ENCODE results near the gene CDR2. TPM values are rescaled to one million over a fixed set of nuclear protein-coding genes. Genes with fewer than 3 reads are reported as not detected.
"Not testable (repeated sequence)": the region's sequence is repeated elsewhere in the genome, so short reads cannot be mapped to it uniquely, and the experiment has no call there.

Gene CDR2
- total and polyA plus RNA-seq, 2 donors, result 24.0 to 27.3 TPM

DNA sequence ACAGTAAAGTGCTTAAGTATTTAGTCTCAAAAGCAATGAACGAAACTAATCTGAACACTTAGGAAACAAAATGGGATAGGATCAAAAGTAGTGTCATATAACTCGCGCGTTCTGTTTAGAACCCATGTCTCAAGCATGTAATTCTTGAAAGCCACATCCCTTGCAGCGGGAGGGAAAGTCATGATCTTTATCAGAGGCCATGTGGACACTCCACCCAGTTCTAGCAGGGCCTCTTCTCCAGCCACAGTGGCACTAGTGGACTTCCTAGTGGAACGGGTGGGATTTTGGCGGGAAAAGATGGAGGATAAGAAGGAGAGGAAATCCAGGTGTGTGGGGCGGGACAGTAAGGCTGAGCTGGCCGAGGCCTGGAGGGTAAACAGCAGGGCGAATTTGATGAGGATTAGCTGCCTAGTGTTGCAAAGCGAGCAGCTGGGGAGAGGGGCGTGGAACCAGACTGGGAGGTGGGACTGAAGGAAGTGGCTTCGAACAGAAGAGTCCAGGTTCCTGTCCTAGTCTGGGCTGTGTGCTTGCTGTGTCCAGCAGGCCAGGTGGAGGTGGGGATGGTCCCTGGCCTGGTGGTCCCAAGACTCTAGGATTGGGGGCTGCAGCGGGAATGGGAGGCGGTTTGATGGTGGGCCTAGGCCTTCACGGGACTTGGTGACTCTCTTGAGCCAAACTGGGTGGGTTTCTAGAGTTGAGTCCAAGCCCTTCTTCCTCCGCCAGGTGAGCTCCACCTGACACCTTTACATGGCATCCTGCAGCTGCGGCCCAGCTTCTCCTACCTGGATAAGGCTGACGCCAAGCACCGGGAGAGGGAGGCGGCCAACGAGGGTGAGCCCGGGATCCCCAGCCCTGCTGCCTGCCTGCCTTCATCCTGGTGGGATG, 61.3 kb downstream of the CDR2 start:
- no peak for DNase-seq (ENCODE audit: low read depth in 6 of 9, low spot score in 9 of 9)
- peaks cover 63 to 68% of the 10 kb centered on the region in 2 donors for H3K36me3 ChIP-seq (ENCODE audit: control insufficient read depth in 2 of 2, insufficient read depth in 2 of 2, low read length in 1 of 2)

DNA sequence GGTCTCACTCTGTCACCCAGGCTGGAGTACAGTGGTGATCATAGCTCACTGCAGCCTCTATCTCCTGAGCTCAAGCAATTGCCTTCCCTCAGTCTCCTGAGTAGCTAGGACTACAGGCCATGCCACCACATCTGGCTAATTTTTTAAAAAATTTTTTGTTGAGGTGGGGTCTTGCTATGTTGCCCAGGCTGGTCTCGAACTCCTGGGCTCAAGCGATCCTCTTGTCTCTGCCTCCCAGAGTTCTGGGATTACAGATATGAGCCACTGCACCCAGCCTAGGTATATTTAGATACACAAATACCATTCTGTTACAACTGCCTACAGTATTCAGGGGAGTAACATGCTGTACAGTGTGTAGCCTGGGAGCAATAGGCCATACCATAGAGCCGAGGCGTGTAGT, 62.9 kb downstream of the CDR2 start:
- no peak overlapping the region for H3K27ac ChIP-seq (ENCODE audit: low read depth in 1 of 2, low read length in 1 of 2)
- H3K27me3 ChIP-seq (ENCODE audit: control insufficient read depth in 2 of 2, insufficient read depth in 1 of 2, low read length in 1 of 2), result no peaks in the 10 kb centered on the region
- H3K4me1 ChIP-seq (ENCODE audit: control insufficient read depth in 2 of 2, insufficient read depth in 2 of 2, low read length in 2 of 2), result no peaks in the 10 kb centered on the region
- H3K4me3 ChIP-seq (ENCODE audit: low read length in 2 of 2), result no peak overlapping the region
- no peak for DNase-seq (ENCODE audit: low read depth in 6 of 9, low spot score in 9 of 9)
- 98% methylated on average over 4 of the region's 4 CpGs for WGBS
- H3K36me3 ChIP-seq (ENCODE audit: control insufficient read depth in 2 of 2, insufficient read depth in 2 of 2, low read length in 1 of 2), result peaks cover 62 to 63% of the 10 kb centered on the region in 2 donors
- H3K9me3 ChIP-seq (ENCODE audit: control insufficient read depth in 2 of 2, insufficient read depth in 1 of 2, low read length in 1 of 2), result no peaks in the 10 kb centered on the region

More for the DNA sequence above, 61.3 kb downstream of the CDR2 start:
- H3K27me3 ChIP-seq (ENCODE audit: control insufficient read depth in 2 of 2, insufficient read depth in 1 of 2, low read length in 1 of 2), result no peaks in the 10 kb centered on the region
- no peak overlapping the region for H3K27ac ChIP-seq (ENCODE audit: low read depth in 1 of 2, low read length in 1 of 2)
- no peak overlapping the region for H3K4me3 ChIP-seq (ENCODE audit: low read length in 2 of 2)
- H3K4me1 ChIP-seq (ENCODE audit: control insufficient read depth in 2 of 2, insufficient read depth in 2 of 2, low read length in 2 of 2), result no peaks in the 10 kb centered on the region
- H3K9me3 ChIP-seq (ENCODE audit: control insufficient read depth in 2 of 2, insufficient read depth in 1 of 2, low read length in 1 of 2), result no peaks in the 10 kb centered on the region
- 98% methylated on average over 23 of the region's 23 CpGs for WGBS

- Histone ChIP-seq H3K4me3 (ENCODE audit: low read length in 2 of 2) (no peak overlapping the region), H3K27ac (ENCODE audit: low read depth in 1 of 2, low read length in 1 of 2) (no peak overlapping the region), H3K4me1 (ENCODE audit: control insufficient read depth in 2 of 2, insufficient read depth in 2 of 2, low read length in 2 of 2) (no peaks in the 10 kb centered on the region), H3K9me3 (ENCODE audit: control insufficient read depth in 2 of 2, insufficient read depth in 1 of 2, low read length in 1 of 2) (no peaks in the 10 kb centered on the region), H3K36me3 (ENCODE audit: control insufficient read depth in 2 of 2, insufficient read depth in 2 of 2, low read length in 1 of 2) (peaks cover 58 to 60% of the 10 kb centered on the region in 2 donors), H3K27me3 (ENCODE audit: control insufficient read depth in 2 of 2, insufficient read depth in 1 of 2, low read length in 1 of 2) (no peaks in the 10 kb centered on the region)
- 98% methylated on average over 24 of the region's 24 CpGs for WGBS
- no peak for DNase-seq (ENCODE audit: low read depth in 6 of 9, low spot score in 9 of 9)
Observed at GRCh38 chr16:22308824-22309520, 65.4 kb downstream of the CDR2 start.

GRCh38 chr16:22307838-22308237, 66.6 kb downstream of the CDR2 start:
- 98% methylated on average over 10 of the region's 10 CpGs for WGBS
- H3K36me3 ChIP-seq (ENCODE audit: control insufficient read depth in 2 of 2, insufficient read depth in 2 of 2, low read length in 1 of 2), result peaks cover 54 to 61% of the 10 kb centered on the region in 2 donors

DNA sequence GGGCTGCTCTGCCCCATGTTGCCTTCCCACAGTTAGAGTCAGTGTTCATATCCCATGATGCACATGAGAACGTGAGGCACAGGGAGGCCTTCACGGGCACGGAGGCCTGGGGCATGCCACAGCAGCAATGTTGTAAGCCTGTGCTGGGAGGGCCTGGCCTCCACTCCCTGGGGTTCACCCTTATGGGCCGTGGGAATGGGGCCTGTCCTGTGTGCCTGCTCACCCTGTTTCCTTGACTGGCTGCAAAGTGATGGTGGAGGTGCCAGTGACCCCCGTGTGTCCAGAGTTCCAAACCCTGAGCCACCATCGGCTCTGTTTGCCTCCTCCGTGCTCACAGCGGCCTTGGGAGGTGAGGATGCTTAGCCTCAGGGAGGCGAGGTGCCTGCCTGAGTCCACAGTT, 67.6 kb downstream of the CDR2 start:
- no peak overlapping the region for H3K27ac ChIP-seq (ENCODE audit: low read depth in 1 of 2, low read length in 1 of 2)
- H3K36me3 ChIP-seq (ENCODE audit: control insufficient read depth in 2 of 2, insufficient read depth in 2 of 2, low read length in 1 of 2), result peaks cover 54 to 64% of the 10 kb centered on the region in 2 donors
- H3K4me1 ChIP-seq (ENCODE audit: control insufficient read depth in 2 of 2, insufficient read depth in 2 of 2, low read length in 2 of 2), result no peaks in the 10 kb centered on the region
- 98% methylated on average over 9 of the region's 9 CpGs for WGBS
- H3K9me3 ChIP-seq (ENCODE audit: control insufficient read depth in 2 of 2, insufficient read depth in 1 of 2, low read length in 1 of 2), result no peaks in the 10 kb centered on the region
- H3K27me3 ChIP-seq (ENCODE audit: control insufficient read depth in 2 of 2, insufficient read depth in 1 of 2, low read length in 1 of 2), result no peaks in the 10 kb centered on the region
- no peak overlapping the region for H3K4me3 ChIP-seq (ENCODE audit: low read length in 2 of 2)
- no peak for DNase-seq (ENCODE audit: low read depth in 6 of 9, low spot score in 9 of 9)

More at GRCh38 chr16:22307838-22308237, 66.6 kb downstream of the CDR2 start:
- Histone ChIP-seq H3K4me1 (ENCODE audit: control insufficient read depth in 2 of 2, insufficient read depth in 2 of 2, low read length in 2 of 2) (no peaks in the 10 kb centered on the region), H3K27me3 (ENCODE audit: control insufficient read depth in 2 of 2, insufficient read depth in 1 of 2, low read length in 1 of 2) (no peaks in the 10 kb centered on the region), H3K9me3 (ENCODE audit: control insufficient read depth in 2 of 2, insufficient read depth in 1 of 2, low read length in 1 of 2) (no peaks in the 10 kb centered on the region), H3K27ac (ENCODE audit: low read depth in 1 of 2, low read length in 1 of 2) (no peak overlapping the region), H3K4me3 (ENCODE audit: low read length in 2 of 2) (no peak overlapping the region)
- no peak for DNase-seq (ENCODE audit: low read depth in 6 of 9, low spot score in 9 of 9)

- no peak overlapping the region for H3K27ac ChIP-seq (ENCODE audit: low read depth in 1 of 2, low read length in 1 of 2)
- WGBS, result over 99% methylated on average over 4 of the region's 4 CpGs
- no peak overlapping the region for H3K4me3 ChIP-seq (ENCODE audit: low read length in 2 of 2)
- H3K36me3 ChIP-seq (ENCODE audit: control insufficient read depth in 2 of 2, insufficient read depth in 2 of 2, low read length in 1 of 2), result peaks cover 42 to 55% of the 10 kb centered on the region in 2 donors
- H3K27me3 ChIP-seq (ENCODE audit: control insufficient read depth in 2 of 2, insufficient read depth in 1 of 2, low read length in 1 of 2), result no peaks in the 10 kb centered on the region
- no peaks in the 10 kb centered on the region for H3K9me3 ChIP-seq (ENCODE audit: control insufficient read depth in 2 of 2, insufficient read depth in 1 of 2, low read length in 1 of 2)
- no peak for DNase-seq (ENCODE audit: low read depth in 6 of 9, low spot score in 9 of 9)
- H3K4me1 ChIP-seq (ENCODE audit: control insufficient read depth in 2 of 2, insufficient read depth in 2 of 2, low read length in 2 of 2), result no peaks in the 10 kb centered on the region
Observed at GRCh38 chr16:22304411-22304810, 70.0 kb downstream of the CDR2 start.

- 98% methylated on average over 12 of the region's 12 CpGs for WGBS
- H3K27ac ChIP-seq (ENCODE audit: low read depth in 1 of 2, low read length in 1 of 2), result no peak overlapping the region
- peaks cover 3 to 6% of the 10 kb centered on the region in 2 donors for H3K4me1 ChIP-seq (ENCODE audit: control insufficient read depth in 2 of 2, insufficient read depth in 2 of 2, low read length in 2 of 2)
- peaks cover 32 to 40% of the 10 kb centered on the region in 2 donors for H3K36me3 ChIP-seq (ENCODE audit: control insufficient read depth in 2 of 2, insufficient read depth in 2 of 2, low read length in 1 of 2)
- no peaks in the 10 kb centered on the region for H3K27me3 ChIP-seq (ENCODE audit: control insufficient read depth in 2 of 2, insufficient read depth in 1 of 2, low read length in 1 of 2)
- H3K4me3 ChIP-seq (ENCODE audit: low read length in 2 of 2), result no peak overlapping the region
- DNase-seq (ENCODE audit: low read depth in 6 of 9, low spot score in 9 of 9), result no peak
- H3K9me3 ChIP-seq (ENCODE audit: control insufficient read depth in 2 of 2, insufficient read depth in 1 of 2, low read length in 1 of 2), result no peaks in the 10 kb centered on the region
Observed at GRCh38 chr16:22302776-22303363, 71.5 kb downstream of the CDR2 start.

- WGBS, result 97% methylated on average over 7 of the region's 7 CpGs
- H3K4me3 ChIP-seq (ENCODE audit: low read length in 2 of 2); DNase-seq (ENCODE audit: low read depth in 6 of 9, low spot score in 9 of 9); H3K27ac ChIP-seq (ENCODE audit: low read depth in 1 of 2, low read length in 1 of 2); H3K9me3 ChIP-seq (ENCODE audit: control insufficient read depth in 2 of 2, insufficient read depth in 1 of 2, low read length in 1 of 2); H3K4me1 ChIP-seq (ENCODE audit: control insufficient read depth in 2 of 2, insufficient read depth in 2 of 2, low read length in 2 of 2); H3K27me3 ChIP-seq (ENCODE audit: control insufficient read depth in 2 of 2, insufficient read depth in 1 of 2, low read length in 1 of 2): not testable (repeated sequence)
- H3K36me3 ChIP-seq (ENCODE audit: control insufficient read depth in 2 of 2, insufficient read depth in 2 of 2, low read length in 1 of 2), result peaks cover 24 to 32% of the 10 kb centered on the region in 2 donors
Observed at GRCh38 chr16:22301423-22301822, 73.0 kb downstream of the CDR2 start.
